ENCODE data around the gene DUOX1. TPM values are rescaled to one million over a fixed set of nuclear protein-coding genes. Genes with fewer than 3 reads are reported as not detected.
"Not testable (repeated sequence)": the region's sequence is repeated elsewhere in the genome, so short reads cannot be mapped to it uniquely, and the experiment has no call there.

The DUOX1 gene
- polyA plus RNA-seq (ENCODE audit: insufficient read length in 3 of 3): 1 to 10 TPM; 1.9 to 8.9 (median 8.5) TPM
- long read RNA-seq, donor 1: 0 reads
- long read RNA-seq, donor 2: 0 reads
- long read RNA-seq, donor 3, partial matches to known transcripts: 0 of 5 reads
- long read RNA-seq, donor 3, other reads (novel, unspliced or antisense): 5 of 5 reads
- long read RNA-seq, donor 4: 0 reads
- long read RNA-seq, donor 5: 0 reads
- long read RNA-seq, donor 6: 0 reads
- long read RNA-seq, donor 7: 0 reads
- long read RNA-seq, donor 8: 0 reads
- long read RNA-seq, donor 9: 0 reads
- long read RNA-seq, donor 10: 0 reads
- long read RNA-seq, donor 11: 0 reads
- long read RNA-seq, donor 12: 0 reads
- long read RNA-seq, donor 13: 0 reads
- long read RNA-seq, donor 14: 0 reads
- long read RNA-seq, donor 15: 0 reads
- long read RNA-seq, donor 16: 0 reads

GRCh38 chr15:45129651-45130129 is at the start of gene DUOX1, which contains the start of gene DUOXA1:
TSS of gene DUOX1 (plus strand) at chr15:45129994. CDS start at chr15:45131967, 1,973 bp downstream.
TSS of gene DUOXA1 (minus strand) at chr15:45129879. CDS start at chr15:45123014, 6,865 bp downstream.
- no peak for DNase-seq

GRCh38 chr15:45080593-45080992 is 49.2 kb upstream of the DUOX1 start:
- not testable (repeated sequence) for DNase-seq

GRCh38 chr15:45082412-45082811 is 47.4 kb upstream of the DUOX1 start:
- DNase-seq: not testable (repeated sequence)

GRCh38 chr15:45083223-45083622 is 46.6 kb upstream of the DUOX1 start:
- DNase-seq: no peak

GRCh38 chr15:45084163-45084562 is 45.6 kb upstream of the DUOX1 start:
- DNase-seq: no peak

GRCh38 chr15:45087513-45087912 is 42.3 kb upstream of the DUOX1 start:
- DNase-seq: no peak

- DNase-seq: no peak
Observed at GRCh38 chr15:45088801-45089711, 40.7 kb upstream of the DUOX1 start.

- no peak for DNase-seq
Observed at GRCh38 chr15:45089712-45090373, 40.0 kb upstream of the DUOX1 start.

GRCh38 chr15:45091161-45091560 is 38.6 kb upstream of the DUOX1 start:
- DNase-seq: no peak

- no peak for DNase-seq
Observed at GRCh38 chr15:45091576-45091975, 38.2 kb upstream of the DUOX1 start.

- DNase-seq: no peak
Observed at GRCh38 chr15:45093013-45093412, 36.8 kb upstream of the DUOX1 start.

- no peak for DNase-seq
Observed at GRCh38 chr15:45093622-45094357, 36.0 kb upstream of the DUOX1 start.

GRCh38 chr15:45094358-45094730 is 35.5 kb upstream of the DUOX1 start:
- no peak for DNase-seq

GRCh38 chr15:45095661-45096060 is 34.1 kb upstream of the DUOX1 start:
- DNase-seq: no peak

GRCh38 chr15:45097466-45097865 is 32.3 kb upstream of the DUOX1 start:
- no peak for DNase-seq

GRCh38 chr15:45099549-45100165 is 30.1 kb upstream of the DUOX1 start:
- DNase-seq: no peak

- no peak for DNase-seq
Observed at GRCh38 chr15:45100884-45101625, 28.7 kb upstream of the DUOX1 start.

- DNase-seq: no peak
Observed at GRCh38 chr15:45101749-45102148, 28.0 kb upstream of the DUOX1 start.

- DNase-seq: no peak
Observed at GRCh38 chr15:45102226-45102625, 27.6 kb upstream of the DUOX1 start.

GRCh38 chr15:45104170-45104569 is 25.6 kb upstream of the DUOX1 start:
- not testable (repeated sequence) for DNase-seq
